Peyer's patch (tissue), 4 donors: Measurements from ENCODE around the gene COPA. TPM values are rescaled to one million over a fixed set of nuclear protein-coding genes. Genes with fewer than 3 reads are reported as not detected.

Experiments
- DNase-seq, 3 donors: peaks; one replicate each; pipeline ENCODE4 v3.0.0-alpha.2; 2017 to 2019
- H3K27ac ChIP-seq, 4 donors: fragments of 200-600 bp; sonication (generic); one replicate each; pipeline ENCODE4 v1.5.1; 2016 to 2019
- H3K27me3 ChIP-seq, 2 donors: fragments of 200-600 bp; sonication (generic); one replicate each; pipeline ENCODE4 v1.5.1; 2019
- H3K36me3 ChIP-seq, 3 donors: fragments of 200-600 bp; sonication (generic); one replicate each; pipeline ENCODE4 v1.5.1; 2016 to 2019
- H3K4me1 ChIP-seq, 4 donors: fragments of 200-600 bp; sonication (generic); one replicate each; pipeline ENCODE4 v1.5.1; 2016 to 2019
- H3K4me3 ChIP-seq, 4 donors: fragments of 200-600 bp; sonication (generic); 1 replicate in 3 of 4; 2 replicates in 1 of 4; pipeline ENCODE4 v1.5.1; 2016 to 2019; ENCODE audit warnings: mild to moderate bottlenecking in 1 of 4
- H3K9me3 ChIP-seq, 4 donors: fragments of 200-600 bp; sonication (generic); one replicate each; pipeline ENCODE4 v1.5.1; 2016 to 2019; ENCODE audit warnings: mild to moderate bottlenecking in 1 of 4
- CTCF ChIP-seq, 6 experiments: fragments of 450-650 bp in 4 of 6; fragments of 200-600 bp in 2 of 6; sonication (generic) in 1 of 6; IDR thresholded peaks; one replicate each; pipeline ENCODE4 v1.5.1; 2017 to 2019; ENCODE audit warnings: antibody characterized with exemption in 6 of 6, mild to moderate bottlenecking in 3 of 6, moderate library complexity in 1 of 6
- POLR2A ChIP-seq, 2 donors: fragments of 450-650 bp; IDR thresholded peaks; one replicate each; pipeline ENCODE4 v1.5.1; 2017; ENCODE audit warnings: antibody characterized with exemption in 2 of 2, mild to moderate bottlenecking in 2 of 2, moderate library complexity in 2 of 2
- total RNA-seq, 4 donors: library from RNA; depleted of rRNA; stranded (reverse); fragments of >200 nt; gene quantifications; one replicate each; pipeline ENCODE4 v1.1.0, GENCODE V29; 2016

The COPA gene
- total RNA-seq, 4 donors from 2014 or later = 109 to 173 (median 138) TPM

GRCh38 chr1:160309185-160309557 is 33.9 kb downstream of the COPA start:
- H3K4me1 ChIP-seq = no peaks in the 10 kb centered on the region
- no peaks in the 10 kb centered on the region for H3K27me3 ChIP-seq
- H3K27ac ChIP-seq = no peak overlapping the region
- peaks cover 0 to 100% (median 12%) of the 10 kb centered on the region in 3 donors for H3K36me3 ChIP-seq
- no peak for TF ChIP-seq CTCF (IDR thresholded peaks at IDR 0.05)
- TF ChIP-seq POLR2A (IDR thresholded peaks at IDR 0.05) = no peak
- DNase-seq = no peak
- no peaks in the 10 kb centered on the region for H3K9me3 ChIP-seq
- no peak overlapping the region for H3K4me3 ChIP-seq

- Histone ChIP-seq H3K9me3 (no peaks in the 10 kb centered on the region), H3K27me3 (no peaks in the 10 kb centered on the region), H3K27ac (no peak overlapping the region), H3K4me3 (no peak overlapping the region), H3K4me1 (no peaks in the 10 kb centered on the region), H3K36me3 (peaks cover 0 to 100% (median 12%) of the 10 kb centered on the region in 3 donors)
- no peak for TF ChIP-seq POLR2A (IDR thresholded peaks at IDR 0.05)
- DNase-seq = no peak
Measured at GRCh38 chr1:160308451-160309184, 34.4 kb downstream of the COPA start.

- peak overlapping the region in 2 of 4 donors; percentile 26 to 37 for H3K27ac ChIP-seq
- no peak overlapping the region for H3K4me3 ChIP-seq
- peak in 2 of 3 donors; percentile 64 to 74 for DNase-seq
- H3K9me3 ChIP-seq = no peaks in the 10 kb centered on the region
- peaks cover 0 to 100% (median 8%) of the 10 kb centered on the region in 3 donors for H3K36me3 ChIP-seq
- TF ChIP-seq CTCF (IDR thresholded peaks at IDR 0.05) = no peak
- no peak for TF ChIP-seq POLR2A (IDR thresholded peaks at IDR 0.05)
- H3K4me1 ChIP-seq = no peaks in the 10 kb centered on the region
- H3K27me3 ChIP-seq = no peaks in the 10 kb centered on the region
Measured at GRCh38 chr1:160307118-160307791, 35.8 kb downstream of the COPA start.

GRCh38 chr1:160300173-160300572 is 42.9 kb downstream of the COPA start:
- Histone ChIP-seq H3K27me3 (no peaks in the 10 kb centered on the region), H3K9me3 (no peaks in the 10 kb centered on the region), H3K4me1 (no peaks in the 10 kb centered on the region), H3K27ac (no peak overlapping the region), H3K4me3 (no peak overlapping the region), H3K36me3 (peaks cover 0 to 97% (median 4%) of the 10 kb centered on the region in 3 donors)
- no peak for TF ChIP-seq CTCF (IDR thresholded peaks at IDR 0.05)
- no peak for TF ChIP-seq POLR2A (IDR thresholded peaks at IDR 0.05)
- DNase-seq = no peak

GRCh38 chr1:160296036-160296435 is 47.0 kb downstream of the COPA start:
- Histone ChIP-seq H3K36me3 (peaks cover 0 to 98% (median 12%) of the 10 kb centered on the region in 3 donors), H3K9me3 (no peaks in the 10 kb centered on the region), H3K4me3 (no peak overlapping the region), H3K27me3 (no peaks in the 10 kb centered on the region), H3K4me1 (no peaks in the 10 kb centered on the region), H3K27ac (no peak overlapping the region)
- no peak for DNase-seq
- no peak for TF ChIP-seq CTCF (IDR thresholded peaks at IDR 0.05)
- no peak for TF ChIP-seq POLR2A (IDR thresholded peaks at IDR 0.05)
